H9 (cell line): Measurements from ENCODE around the gene THEM5. TPM values are rescaled to one million over a fixed set of nuclear protein-coding genes. Genes with fewer than 3 reads are reported as not detected.

Experiments used
- DNase-seq: peaks from one replicate; pipeline ENCODE4 v3.0.0-alpha.2; 2017
- H2AFZ ChIP-seq: one replicate; pipeline ENCODE4 v1.6.1; 2013; ENCODE audit warnings: mild to moderate bottlenecking, low read length, control low read depth, moderate library complexity
- H2AK5ac ChIP-seq: 2 replicates; pipeline ENCODE4 v1.6.1; 2013; ENCODE audit warnings: low read length, control low read depth, mixed read lengths; ENCODE audit not compliant: insufficient read length
- H2BK120ac ChIP-seq: one replicate; pipeline ENCODE4 v1.6.1; 2013; ENCODE audit warnings: low read depth, mild to moderate bottlenecking, low read length, control low read depth, inconsistent platforms; ENCODE audit not compliant: poor library complexity, severe bottlenecking
- H2BK12ac ChIP-seq: 2 replicates; pipeline ENCODE4 v1.6.1; 2013; ENCODE audit warnings: low read length, control low read depth, mixed read lengths, low read depth; ENCODE audit not compliant: insufficient read length
- H2BK15ac ChIP-seq: 2 replicates; pipeline ENCODE4 v1.6.1; 2013; ENCODE audit warnings: low read depth, low read length, control low read depth
- H2BK20ac ChIP-seq: one replicate; pipeline ENCODE4 v1.6.1; 2013; ENCODE audit warnings: low read depth, mild to moderate bottlenecking, low read length, control low read depth, inconsistent platforms; ENCODE audit not compliant: poor library complexity, severe bottlenecking
- H2BK5ac ChIP-seq: 2 replicates; pipeline ENCODE4 v1.6.1; 2013; ENCODE audit warnings: low read length, control low read depth, mixed read lengths; ENCODE audit not compliant: insufficient read length
- H3K14ac ChIP-seq: 2 replicates; pipeline ENCODE4 v1.6.1; 2013; ENCODE audit warnings: low read length, control low read depth; ENCODE audit not compliant: insufficient read depth
- H3K18ac ChIP-seq: 2 replicates; pipeline ENCODE4 v1.6.1; 2013; ENCODE audit warnings: low read depth, mild to moderate bottlenecking, mixed read lengths, low read length, control low read depth; ENCODE audit not compliant: insufficient read length
- H3K23ac ChIP-seq: 2 replicates; pipeline ENCODE4 v1.6.1; 2013; ENCODE audit warnings: low read length, control low read depth, mixed read lengths, low read depth; ENCODE audit not compliant: insufficient read length
- H3K23me2 ChIP-seq: 2 replicates; pipeline ENCODE4 v1.6.1; 2013; ENCODE audit warnings: low read depth, mild to moderate bottlenecking, mixed read lengths, low read length, control low read depth; ENCODE audit not compliant: insufficient read length, poor library complexity, severe bottlenecking
- H3K27ac ChIP-seq: 2 replicates; pipeline ENCODE4 v1.5.1; 2013; ENCODE audit warnings: low read length, control low read depth, mixed read lengths, low read depth; ENCODE audit not compliant: insufficient read length
- H3K27me3 ChIP-seq: 2 replicates; pipeline ENCODE4 v1.6.1; 2013; ENCODE audit warnings: low read length, control low read depth, inconsistent platforms; ENCODE audit not compliant: insufficient read depth
- H3K4ac ChIP-seq: 2 replicates; pipeline ENCODE4 v1.6.1; 2013; ENCODE audit warnings: low read depth, mild to moderate bottlenecking, control low read depth, inconsistent platforms, low read length, moderate library complexity
- H3K4me1 ChIP-seq: 2 replicates; pipeline ENCODE4 v1.6.1; 2013; ENCODE audit warnings: low read length, control low read depth, inconsistent platforms; ENCODE audit not compliant: insufficient read depth
- H3K4me2 ChIP-seq: 2 replicates; pipeline ENCODE4 v1.6.1; 2013; ENCODE audit warnings: low read length, control low read depth, mixed read lengths; ENCODE audit not compliant: insufficient read length, insufficient read depth
- H3K56ac ChIP-seq: 2 replicates; pipeline ENCODE4 v1.6.1; 2013; ENCODE audit warnings: low read depth, mild to moderate bottlenecking, mixed read lengths, low read length, control low read depth; ENCODE audit not compliant: insufficient read length
- H3K79me1 ChIP-seq: 2 replicates; pipeline ENCODE4 v1.6.1; 2013; ENCODE audit warnings: low read depth, mild to moderate bottlenecking, moderate library complexity, low read length, control low read depth, inconsistent platforms; ENCODE audit not compliant: insufficient read depth, poor library complexity, severe bottlenecking
- H3K79me2 ChIP-seq: 2 replicates; pipeline ENCODE4 v1.6.1; 2013; ENCODE audit warnings: low read length, control low read depth, inconsistent platforms; ENCODE audit not compliant: insufficient read depth
- H3K9ac ChIP-seq: 2 replicates; pipeline ENCODE4 v1.6.1; 2013; ENCODE audit warnings: low read length, control low read depth, mixed read lengths; ENCODE audit not compliant: insufficient read length; ENCODE audit errors: extremely low read depth
- H3K9me3 ChIP-seq: one replicate; pipeline ENCODE4 v1.6.1; 2013; ENCODE audit warnings: low read depth, low read length, inconsistent platforms; ENCODE audit not compliant: control insufficient read depth
- H3T11ph ChIP-seq: one replicate; pipeline ENCODE4 v1.6.1; 2013; ENCODE audit warnings: mild to moderate bottlenecking, low read length, control low read depth, inconsistent platforms
- H4K20me1 ChIP-seq: one replicate; pipeline ENCODE4 v1.6.1; 2013; ENCODE audit not compliant: control insufficient read depth, insufficient read length, insufficient read depth
- H4K5ac ChIP-seq: 2 replicates; pipeline ENCODE4 v1.6.1; 2013; ENCODE audit warnings: low read depth, mild to moderate bottlenecking, mixed read lengths, low read length, control low read depth; ENCODE audit not compliant: insufficient read length
- H4K8ac ChIP-seq: replicated peaks from 2 replicates; pipeline ENCODE4 v1.6.1; 2013; ENCODE audit warnings: low read length, control low read depth, mixed read lengths, low read depth; ENCODE audit not compliant: insufficient read length
- H4K91ac ChIP-seq: 2 replicates; pipeline ENCODE4 v1.6.1; 2013; ENCODE audit warnings: low read depth, mild to moderate bottlenecking, moderate library complexity, mixed read lengths, low read length, control low read depth; ENCODE audit not compliant: insufficient read length
- H3K27ac Mint-ChIP-seq, 3 experiments: 2 replicates in 2 of 3; 3 replicates in 1 of 3; pipeline ENCODE4 v1.8.0; 2020 to 2021; ENCODE audit warnings: mixed read lengths in 3 of 3, mild to moderate bottlenecking in 1 of 3, moderate library complexity in 1 of 3
- H3K27me3 Mint-ChIP-seq: 2 replicates; pipeline ENCODE4 v1.8.0; 2021; ENCODE audit warnings: low read depth, mild to moderate bottlenecking, moderate library complexity, mixed read lengths
- H3K36me3 Mint-ChIP-seq, 3 experiments: 2 replicates in 2 of 3; 3 replicates in 1 of 3; pipeline ENCODE4 v1.8.0; 2020 to 2021; ENCODE audit warnings: low read depth in 3 of 3, mixed read lengths in 3 of 3; ENCODE audit not compliant: insufficient read depth in 1 of 3
- H3K4me1 Mint-ChIP-seq, 2 experiments: 2 replicates each; pipeline ENCODE4 v1.8.0; 2020; ENCODE audit warnings: mixed read lengths in 2 of 2
- H3K4me3 Mint-ChIP-seq, 2 experiments: 2 replicates in 1 of 2; 3 replicates in 1 of 2; pipeline ENCODE4 v1.8.0; 2020 to 2021; ENCODE audit warnings: mild to moderate bottlenecking in 2 of 2, mixed read lengths in 2 of 2, moderate library complexity in 1 of 2
- H3K9me3 Mint-ChIP-seq, 2 experiments: 2 replicates in 1 of 2; 3 replicates in 1 of 2; pipeline ENCODE4 v1.8.0; 2020; ENCODE audit warnings: mild to moderate bottlenecking in 2 of 2, mixed read lengths in 2 of 2, moderate library complexity in 1 of 2
- CTCF ChIP-seq: fragments of 200-600 bp; sonication (generic); conservative IDR thresholded peaks from 3 replicates; pipeline ENCODE4 v1.8.0; 2021; ENCODE audit warnings: antibody characterized with exemption, mild to moderate bottlenecking
- WGBS: extraction: QIAGEN DNeasy Blood & Tissue Kit; methylation state at CpG from one replicate; pipeline ENCODE4 v1.1.7; 2013; ENCODE audit warnings: missing lambda C conversion rate, low lambda C conversion rate, mixed read lengths; ENCODE audit not compliant: insufficient read length; ENCODE audit errors: extremely low coverage; 5-methylcytosine and 5-hydroxymethylcytosine counted together
- total RNA-seq: library from RNA; stranded (reverse); gene quantifications from 2 replicates; pipeline ENCODE4 v1.2.1, GENCODE V29; 2021

The THEM5 gene
- total RNA-seq, 1 experiment from 2014 or later = not detected

GRCh38 chr1:151801310-151801820 lies 52.1 kb downstream of the THEM5 start:
- TF ChIP-seq CTCF = no peak
- H3K27me3 ChIP-seq = no peaks in the 10 kb centered on the region
- no peak overlapping the region for H2AFZ ChIP-seq
- H3K36me3 Mint-ChIP-seq = no peaks in the 10 kb centered on the region
- no peak overlapping the region for H3K18ac ChIP-seq
- no peak overlapping the region; a peak in 1 of 7 replicates for H3K27ac Mint-ChIP-seq
- no peak overlapping the region for H2AK5ac ChIP-seq
- no peak overlapping the region for H3K56ac ChIP-seq
- no peaks in the 10 kb centered on the region for H3K9me3 Mint-ChIP-seq
- no peaks in the 10 kb centered on the region for H3K79me2 ChIP-seq
- no peak for DNase-seq
- H2BK12ac ChIP-seq = no peak overlapping the region
- no peak overlapping the region for H3K4ac ChIP-seq
- no peak overlapping the region for H3K27ac ChIP-seq
- no peak overlapping the region for H2BK20ac ChIP-seq
- no peaks in the 10 kb centered on the region for H3K79me1 ChIP-seq
- H2BK15ac ChIP-seq = no peak overlapping the region
- H4K8ac ChIP-seq = no peak overlapping the region
- H3K23me2 ChIP-seq = no peaks in the 10 kb centered on the region
- H3K4me1 Mint-ChIP-seq = peaks cover 3 to 16% of the 10 kb centered on the region in 2 experiments; a peak in 3 of 4 replicates
- no peaks in the 10 kb centered on the region for H4K20me1 ChIP-seq
- no peak overlapping the region for H3K23ac ChIP-seq
- H3K4me3 Mint-ChIP-seq = no peak overlapping the region
- no peak overlapping the region for H2BK5ac ChIP-seq
- no peak overlapping the region for H3K4me2 ChIP-seq
- no peaks in the 10 kb centered on the region for H3K4me1 ChIP-seq
- H3K14ac ChIP-seq = no peak overlapping the region; the same call in 1 of the 2 replicates
- no peak overlapping the region for H3K9ac ChIP-seq
- no peak overlapping the region for H4K5ac ChIP-seq
- H2BK120ac ChIP-seq = no peak overlapping the region
- peaks cover 11% of the 10 kb centered on the region for H3K27me3 Mint-ChIP-seq
- no peaks in the 10 kb centered on the region for H3K9me3 ChIP-seq
- WGBS = no CpG with 5 or more reads among the region's 12 CpGs
- no peak overlapping the region for H4K91ac ChIP-seq
- H3T11ph ChIP-seq = no peak overlapping the region
